Fibroblast of skin of scalp (primary cell): ENCODE data around the gene CARD11.
A peak's percentile ranks its signal among the peaks of the same experiment; 100 is the strongest.

Experiments used
- DNase-seq: peaks from one replicate; pipeline ENCODE4 v3.0.0-alpha.2; 2013

The CARD11 gene

DNA sequence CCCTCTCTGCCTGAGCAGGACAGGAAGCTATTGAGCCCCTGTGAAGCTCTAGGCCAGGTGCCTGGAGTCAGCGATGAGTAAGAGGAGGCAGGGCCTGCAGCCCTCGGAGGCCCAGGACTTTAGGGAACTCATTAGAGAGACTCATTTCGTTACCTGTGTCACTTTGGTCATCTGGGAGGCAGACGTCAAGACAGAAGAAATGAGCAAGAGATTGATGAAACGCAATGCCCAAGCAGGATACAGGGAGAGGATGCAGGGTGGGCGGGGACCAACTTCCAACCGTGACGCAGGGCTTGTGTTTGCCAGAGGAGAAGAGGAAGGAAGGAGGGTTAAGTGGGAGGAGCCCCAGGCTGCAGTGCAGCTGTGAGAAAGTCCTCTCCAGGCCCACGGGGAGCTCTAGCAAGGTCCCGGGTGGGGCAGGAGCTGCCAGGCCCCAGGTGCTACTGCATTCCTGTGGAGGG, 173.2 kb downstream of the CARD11 start:
- DNase-seq = peak; percentile 52

DNA sequence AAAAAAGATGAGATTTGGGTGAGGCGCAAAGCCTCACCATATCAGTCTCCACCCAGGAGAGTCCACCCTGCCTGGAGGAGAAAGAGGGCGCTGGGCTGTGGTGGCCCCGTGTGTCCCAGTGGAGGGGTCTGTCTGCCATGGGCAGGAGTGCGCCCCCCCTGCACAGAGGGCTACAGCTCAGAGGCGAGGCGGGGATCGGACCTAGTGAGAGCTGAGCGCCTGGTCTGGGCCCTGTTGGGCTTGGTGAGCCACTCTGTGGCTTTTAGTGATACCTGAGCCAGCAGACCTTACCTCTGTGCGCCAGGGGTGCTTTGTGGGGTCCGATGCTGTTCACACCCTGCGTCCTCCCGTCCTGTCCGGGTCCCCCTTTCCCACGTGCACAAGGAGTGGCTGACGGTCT, 173.7 kb downstream of the CARD11 start:
- no peak for DNase-seq

DNA sequence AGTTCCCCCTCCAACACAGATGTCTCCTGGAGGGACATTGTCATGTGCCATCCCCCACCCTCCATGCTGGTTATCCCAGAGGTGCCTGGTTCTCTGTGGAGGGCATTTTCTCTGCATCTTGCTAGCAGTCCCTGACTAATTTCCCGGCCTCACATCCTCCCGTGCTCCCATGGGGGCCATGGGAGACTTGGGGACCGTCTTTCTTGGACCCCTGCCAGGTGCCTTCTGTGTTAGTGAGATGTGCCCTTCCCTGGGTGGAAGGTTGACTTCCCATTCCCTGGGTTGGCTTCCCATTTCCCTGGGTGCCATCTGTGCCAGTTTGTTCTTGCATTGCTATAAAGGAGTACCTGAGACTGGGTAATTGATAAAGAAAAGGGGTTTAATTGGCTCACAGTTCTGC, 177.1 kb downstream of the CARD11 start:
- no peak for DNase-seq

GRCh38 chr7:2864999-2865670, 178.5 kb downstream of the CARD11 start:
- DNase-seq = peak; percentile 70

- DNase-seq = no peak
Measured at GRCh38 chr7:2864204-2864985, 179.3 kb downstream of the CARD11 start.

DNA sequence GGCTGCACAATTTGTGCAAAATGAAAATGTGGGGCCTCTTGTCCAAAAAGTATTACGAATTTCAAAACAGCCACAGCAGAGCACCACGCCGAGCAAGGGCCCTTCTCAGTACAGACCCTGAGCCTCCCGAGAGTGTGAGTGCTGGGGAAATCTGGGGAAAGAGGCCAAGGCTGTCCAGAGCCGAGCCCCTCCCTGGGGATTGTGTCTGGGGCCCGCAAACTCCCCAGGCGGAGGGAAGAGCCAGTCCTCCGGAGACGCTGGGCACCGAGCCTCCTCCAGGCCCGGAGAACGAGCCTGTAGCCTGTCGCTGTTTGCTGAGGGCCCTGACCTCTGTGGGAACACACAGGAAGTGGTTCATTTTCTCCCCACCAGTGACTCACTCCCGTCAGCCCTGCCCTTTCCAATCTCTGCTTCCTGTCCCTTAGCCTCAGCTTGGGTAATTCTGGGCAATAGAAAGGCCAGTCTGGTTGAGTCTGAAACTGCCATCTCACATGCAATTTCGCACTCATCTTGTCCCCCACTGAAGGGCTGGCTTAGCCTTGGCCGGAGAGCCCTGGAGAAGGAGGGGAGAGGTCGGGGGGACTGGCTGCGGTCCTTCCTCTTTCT, 180.1 kb downstream of the CARD11 start:
- DNase-seq = peak; percentile 95

DNA sequence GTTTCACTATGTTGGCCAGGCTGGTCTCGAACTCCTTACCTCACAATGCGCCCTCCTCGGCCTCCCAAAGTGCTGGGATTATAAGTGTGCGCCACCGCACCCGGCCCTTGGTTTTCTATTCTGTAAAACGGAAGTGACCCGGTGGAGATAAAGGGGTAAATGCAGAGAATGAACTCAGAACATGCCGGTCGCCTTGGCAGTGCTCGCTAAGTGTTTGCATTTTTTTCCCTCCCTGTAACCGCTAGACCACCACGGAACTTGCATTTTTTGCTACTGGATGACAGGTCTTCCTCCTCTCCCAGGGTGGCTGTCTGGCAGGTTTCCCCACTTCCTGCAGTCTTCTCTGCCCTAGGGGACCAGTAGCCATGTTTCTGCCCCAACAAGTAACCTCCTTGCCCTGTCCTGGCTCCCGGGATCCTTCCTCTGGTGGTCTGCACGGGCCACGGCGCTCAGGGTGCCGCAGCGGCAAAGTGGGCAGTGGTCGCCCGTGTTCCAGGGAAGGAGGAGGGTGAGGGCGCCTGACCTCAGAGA, 180.8 kb downstream of the CARD11 start:
- DNase-seq = peak; percentile 79

DNA sequence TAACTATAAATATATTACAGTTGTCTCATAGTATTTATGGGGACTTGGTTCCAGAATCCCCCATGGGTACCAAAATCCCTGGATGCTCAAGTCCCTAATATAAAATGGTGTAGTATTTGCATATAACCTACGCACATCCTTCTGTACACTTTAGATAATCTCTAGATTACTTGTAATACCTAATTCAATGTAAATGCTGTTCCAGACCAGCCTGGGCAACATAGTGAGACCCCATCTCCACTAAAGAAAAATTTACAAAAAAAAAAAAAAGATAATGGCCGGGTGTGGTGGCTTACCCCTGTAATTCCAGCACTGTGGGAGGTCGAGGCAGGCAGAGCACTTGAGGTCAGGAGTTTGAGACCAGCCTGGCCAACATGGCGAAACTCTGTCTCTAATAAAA, 182.2 kb downstream of the CARD11 start:
- no peak for DNase-seq

GRCh38 chr7:2860627-2861133, 183.0 kb downstream of the CARD11 start:
- DNase-seq = no peak

DNA sequence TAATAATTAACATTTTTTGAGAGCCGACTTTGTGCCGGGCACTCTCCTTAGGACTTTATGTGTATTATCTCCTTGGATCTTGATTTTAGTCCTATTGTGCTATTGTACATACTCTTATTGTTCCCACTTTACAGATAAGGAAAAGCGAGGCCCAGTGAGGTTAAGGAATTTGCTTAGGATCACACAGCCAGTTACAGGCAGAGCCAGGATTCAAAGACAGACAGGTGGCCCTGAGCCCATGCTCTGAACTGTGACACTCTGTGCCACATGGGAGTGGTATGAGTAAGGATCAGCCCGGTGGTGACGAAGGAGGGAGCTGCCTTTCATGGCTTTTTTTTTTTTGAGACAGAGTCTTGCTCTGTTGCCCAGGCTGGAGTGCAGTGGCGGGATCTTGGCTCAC, 183.7 kb downstream of the CARD11 start:
- DNase-seq = no peak

DNA sequence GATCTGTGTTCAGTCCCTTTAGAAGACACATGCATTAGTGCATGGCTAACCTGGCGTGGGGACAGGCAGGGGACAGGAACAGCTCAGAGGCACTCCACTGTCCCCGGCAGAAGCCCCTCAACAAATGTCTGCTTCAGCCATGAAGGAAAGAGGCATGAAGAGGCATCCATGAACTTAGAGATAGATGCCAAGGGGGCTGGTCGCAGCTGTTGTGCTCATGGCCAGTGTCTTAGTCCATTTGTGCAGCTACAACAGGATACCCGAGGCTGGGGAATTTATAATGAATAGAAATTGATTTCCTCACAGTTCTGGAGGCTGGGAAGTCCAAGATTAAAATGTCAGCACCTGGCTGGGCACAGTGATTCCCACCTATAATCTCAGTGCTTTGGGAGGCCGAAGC, 185.0 kb downstream of the CARD11 start:
- DNase-seq = no peak

DNA sequence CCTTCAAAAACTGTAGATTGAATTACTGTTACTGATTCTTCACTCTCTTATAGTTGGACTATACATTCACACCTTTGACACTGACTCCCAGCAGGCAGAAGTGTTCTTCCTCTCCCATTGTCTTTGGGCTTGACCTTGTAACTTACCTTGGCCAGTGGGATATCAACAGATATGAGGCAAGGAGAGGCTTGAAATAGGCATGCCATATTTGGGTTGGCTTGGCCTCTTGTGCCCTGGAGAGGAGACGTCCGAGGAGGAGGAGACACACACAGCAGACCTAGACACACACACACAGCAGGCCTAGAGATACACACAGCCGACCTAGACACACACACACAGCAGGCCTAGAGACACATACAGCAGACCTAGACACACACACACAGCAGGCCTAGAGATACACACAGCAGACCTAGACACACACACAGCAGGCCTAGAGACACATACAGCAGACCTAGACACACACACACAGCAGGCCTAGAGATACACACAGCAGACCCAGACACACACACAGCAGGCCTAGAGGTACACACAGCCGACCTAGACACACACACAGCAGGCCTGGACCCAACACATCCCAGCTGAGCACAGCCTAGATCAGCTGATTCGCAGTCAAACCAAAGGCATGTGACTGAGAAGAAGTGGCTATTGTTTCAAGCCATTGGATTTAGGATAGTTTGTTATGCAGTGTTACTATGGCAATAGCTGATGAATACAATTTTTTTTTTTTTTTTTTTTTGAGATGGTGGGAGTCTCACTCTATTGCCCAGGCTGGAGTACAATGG, 187.1 kb downstream of the CARD11 start:
- DNase-seq = no peak
